Measurements from ENCODE around the gene PAWR.
"Not testable (repeated sequence)": the region's sequence is repeated elsewhere in the genome, so short reads cannot be mapped to it uniquely, and the experiment has no call there.

PAWR gene

GRCh38 chr12:79691511-79692248 is 916 bp upstream of the PAWR start:
- Mint-ChIP-seq H3K36me3 (no peaks in the 10 kb centered on the region), H3K27ac (no peak overlapping the region)
- DNase-seq: no peak

GRCh38 chr12:79690142-79690637 is 574 bp downstream of the PAWR start:
- DNase-seq (peak; percentile 39), ATAC-seq (replicated peaks) (peak; percentile 26 to 40)
- H3K27me3 Mint-ChIP-seq: no peaks in the 10 kb centered on the region
- H3K4me3 Mint-ChIP-seq: peak overlapping the region; percentile 92 to 98
- H3K9me3 Mint-ChIP-seq: no peaks in the 10 kb centered on the region
- peak overlapping the region; percentile 91 for H3K27ac Mint-ChIP-seq
- peaks cover 9 to 31% of the 10 kb centered on the region in 2 donors for H3K4me1 Mint-ChIP-seq
- H3K36me3 Mint-ChIP-seq: no peaks in the 10 kb centered on the region

More at GRCh38 chr12:79691511-79692248, 916 bp upstream of the PAWR start:
- Mint-ChIP-seq H3K9me3 (no peaks in the 10 kb centered on the region), H3K4me3 (peak overlapping the region; percentile 86 to 92), H3K27me3 (no peaks in the 10 kb centered on the region), H3K4me1 (peaks cover 5 to 16% of the 10 kb centered on the region in 2 donors)
- no peak for ATAC-seq (replicated peaks)

- DNase-seq: peak; percentile 43
- no peaks in the 10 kb centered on the region for H3K36me3 Mint-ChIP-seq
- H3K4me1 Mint-ChIP-seq: peaks cover 11 to 32% of the 10 kb centered on the region in 2 donors
- peak overlapping the region; percentile 92 to 98 for H3K4me3 Mint-ChIP-seq
- peak; percentile 39 to 43 for ATAC-seq (replicated peaks)
- no peaks in the 10 kb centered on the region for H3K9me3 Mint-ChIP-seq
- H3K27ac Mint-ChIP-seq: peak overlapping the region; percentile 92
- H3K27me3 Mint-ChIP-seq: no peaks in the 10 kb centered on the region
These were observed 1.2 kb downstream of the PAWR start for GRCh38 chr12:79689477-79690141.

GRCh38 chr12:79689061-79689476 is 1.7 kb downstream of the PAWR start:
- Mint-ChIP-seq H3K4me3 (peak overlapping the region; percentile 84 to 92), H3K27me3 (no peaks in the 10 kb centered on the region), H3K9me3 (no peaks in the 10 kb centered on the region), H3K36me3 (no peaks in the 10 kb centered on the region), H3K27ac (peak overlapping the region; percentile 92), H3K4me1 (peaks cover 11 to 32% of the 10 kb centered on the region in 2 donors)
- ATAC-seq (replicated peaks): peak in 1 of 2 donors; percentile 4
- DNase-seq: no peak

- Mint-ChIP-seq H3K27me3 (no peaks in the 10 kb centered on the region), H3K9me3 (no peaks in the 10 kb centered on the region), H3K27ac (peak overlapping the region; percentile 92), H3K4me1 (peaks cover 11 to 32% of the 10 kb centered on the region in 2 donors), H3K4me3 (peak overlapping the region; percentile 84 to 92), H3K36me3 (no peaks in the 10 kb centered on the region)
- no peak for DNase-seq
- ATAC-seq (replicated peaks): no peak
These were observed 2.2 kb downstream of the PAWR start for GRCh38 chr12:79688376-79689060.

- no peaks in the 10 kb centered on the region for H3K9me3 Mint-ChIP-seq
- no peak for ATAC-seq (replicated peaks)
- H3K36me3 Mint-ChIP-seq: no peaks in the 10 kb centered on the region
- no peak for DNase-seq
- H3K27me3 Mint-ChIP-seq: no peaks in the 10 kb centered on the region
- H3K4me1 Mint-ChIP-seq: peaks cover 11 to 32% of the 10 kb centered on the region in 2 donors
- H3K4me3 Mint-ChIP-seq: peak overlapping the region; percentile 56 to 92
- H3K27ac Mint-ChIP-seq: no peak overlapping the region
These were observed 3.0 kb downstream of the PAWR start for GRCh38 chr12:79687711-79688260.

GRCh38 chr12:79686171-79686570 is 4.6 kb downstream of the PAWR start:
- H3K36me3 Mint-ChIP-seq: no peaks in the 10 kb centered on the region
- H3K4me1 Mint-ChIP-seq: peaks cover 14 to 43% of the 10 kb centered on the region in 2 donors
- H3K27ac Mint-ChIP-seq: no peak overlapping the region
- no peaks in the 10 kb centered on the region for H3K27me3 Mint-ChIP-seq
- no peak for ATAC-seq (replicated peaks)
- H3K9me3 Mint-ChIP-seq: no peaks in the 10 kb centered on the region
- DNase-seq: no peak
- no peak overlapping the region for H3K4me3 Mint-ChIP-seq

GRCh38 chr12:79685068-79685467 is 5.7 kb downstream of the PAWR start:
- no peaks in the 10 kb centered on the region for H3K9me3 Mint-ChIP-seq
- peaks cover 20 to 54% of the 10 kb centered on the region in 2 donors for H3K4me1 Mint-ChIP-seq
- DNase-seq (no peak), ATAC-seq (replicated peaks) (no peak)
- H3K4me3 Mint-ChIP-seq: no peak overlapping the region
- no peak overlapping the region for H3K27ac Mint-ChIP-seq
- H3K36me3 Mint-ChIP-seq: peaks cover 0 to 7% of the 10 kb centered on the region in 2 donors
- no peaks in the 10 kb centered on the region for H3K27me3 Mint-ChIP-seq

GRCh38 chr12:79684338-79684737 is 6.4 kb downstream of the PAWR start:
- H3K36me3 Mint-ChIP-seq; H3K9me3 Mint-ChIP-seq; H3K27ac Mint-ChIP-seq; DNase-seq; ATAC-seq (replicated peaks); H3K27me3 Mint-ChIP-seq; H3K4me3 Mint-ChIP-seq: not testable (repeated sequence)
- H3K4me1 Mint-ChIP-seq: peaks cover 22 to 55% of the 10 kb centered on the region in 2 donors

GRCh38 chr12:79682593-79682992 is 8.2 kb downstream of the PAWR start:
- Mint-ChIP-seq H3K4me3 (no peak overlapping the region), H3K27me3 (no peaks in the 10 kb centered on the region), H3K4me1 (peaks cover 31 to 51% of the 10 kb centered on the region in 2 donors), H3K9me3 (no peaks in the 10 kb centered on the region), H3K36me3 (peaks cover 2 to 12% of the 10 kb centered on the region in 2 donors), H3K27ac (no peak overlapping the region)
- DNase-seq (no peak), ATAC-seq (replicated peaks) (no peak)

GRCh38 chr12:79681008-79681590 is 9.7 kb downstream of the PAWR start:
- Mint-ChIP-seq H3K4me3 (no peak overlapping the region), H3K27ac (no peak overlapping the region)
- no peak for DNase-seq

GRCh38 chr12:79680051-79680450 is 10.7 kb downstream of the PAWR start:
- Mint-ChIP-seq H3K27me3 (no peaks in the 10 kb centered on the region), H3K4me1 (peaks cover 29 to 33% of the 10 kb centered on the region in 2 donors), H3K27ac (no peak overlapping the region), H3K9me3 (no peaks in the 10 kb centered on the region), H3K36me3 (peaks cover 3 to 12% of the 10 kb centered on the region in 2 donors), H3K4me3 (no peak overlapping the region)
- ATAC-seq (replicated peaks) (no peak), DNase-seq (no peak)

More at GRCh38 chr12:79681008-79681590, 9.7 kb downstream of the PAWR start:
- Mint-ChIP-seq H3K4me1 (peaks cover 31 to 43% of the 10 kb centered on the region in 2 donors), H3K9me3 (no peaks in the 10 kb centered on the region), H3K27me3 (no peaks in the 10 kb centered on the region), H3K36me3 (peaks cover 2 to 12% of the 10 kb centered on the region in 2 donors)
- ATAC-seq (replicated peaks): no peak

GRCh38 chr12:79678306-79678705 is 12.5 kb downstream of the PAWR start:
- no peak overlapping the region for H3K27ac Mint-ChIP-seq
- no peak overlapping the region for H3K4me3 Mint-ChIP-seq
- H3K36me3 Mint-ChIP-seq: peaks cover 8 to 20% of the 10 kb centered on the region in 2 donors
- H3K27me3 Mint-ChIP-seq: no peaks in the 10 kb centered on the region
- ATAC-seq (replicated peaks): peak; percentile 51 to 55
- peaks cover 34 to 46% of the 10 kb centered on the region in 2 donors for H3K4me1 Mint-ChIP-seq
- no peaks in the 10 kb centered on the region for H3K9me3 Mint-ChIP-seq
- no peak for DNase-seq

GRCh38 chr12:79677672-79678071 is 13.1 kb downstream of the PAWR start:
- Mint-ChIP-seq H3K27me3 (no peaks in the 10 kb centered on the region), H3K4me3 (no peak overlapping the region), H3K9me3 (no peaks in the 10 kb centered on the region), H3K4me1 (peaks cover 35 to 50% of the 10 kb centered on the region in 2 donors), H3K27ac (no peak overlapping the region), H3K36me3 (peaks cover 8 to 20% of the 10 kb centered on the region in 2 donors)
- no peak for ATAC-seq (replicated peaks)
- no peak for DNase-seq

Measured in stimulated activated naive B cell treated with anti-CD40 and anti-IgM and Interleukin-4, amounts not matched to agents 10 μg/mL and 1 μg/mL and 100 μg/mL, for 72 hours (primary cell).